ENCODE data around the gene SEMA5B. TPM values are rescaled to one million over a fixed set of nuclear protein-coding genes. Genes with fewer than 3 reads are reported as not detected.

Gene SEMA5B
- total and polyA plus RNA-seq, 2 experiments from 2014 or later: 8.0 to 26.8 TPM

DNA sequence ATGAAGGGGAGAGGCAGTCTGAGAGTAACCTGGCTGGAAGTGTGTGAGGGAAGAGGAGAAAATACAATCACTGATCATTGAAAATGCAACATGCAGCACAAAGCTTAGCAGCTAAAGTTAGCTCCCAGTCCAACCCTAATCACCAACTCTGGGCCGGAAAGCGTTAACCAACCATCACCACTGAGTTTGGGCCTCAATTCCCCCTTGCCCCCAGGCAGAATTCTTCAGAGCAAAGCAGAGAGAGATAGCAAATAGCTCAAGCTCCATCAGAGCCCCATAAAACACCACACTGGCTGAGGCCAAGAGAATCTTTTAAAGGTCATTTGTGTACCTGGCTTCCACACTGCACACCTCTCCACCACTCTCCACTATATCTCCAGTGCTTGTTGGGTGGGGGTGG, 23.1 kb upstream of the SEMA5B start:
- Mint-ChIP-seq H3K27ac (no peak overlapping the region), H3K4me3 (no peak overlapping the region), H3K27me3 (ENCODE audit: insufficient read depth, low read depth, poor library complexity) (peaks cover 3% of the 10 kb centered on the region), H3K9me3 (no peaks in the 10 kb centered on the region), H3K36me3 (ENCODE audit: low read depth) (no peaks in the 10 kb centered on the region), H3K4me1 (peaks cover 7% of the 10 kb centered on the region)
- no peaks in the 10 kb centered on the region for H3K27me3 ChIP-seq (ENCODE audit: insufficient read depth)
- no peak overlapping the region for H3K4me3 ChIP-seq
- H3F3A ChIP-seq (replicated peaks; ENCODE audit: low read depth): no peaks in the 10 kb centered on the region; the same call in 1 of the 2 replicates
- peak overlapping the region; percentile 97 for H2AFZ ChIP-seq
- no peak overlapping the region for H3K4me2 ChIP-seq
- no peak overlapping the region for H3K27ac ChIP-seq (ENCODE audit: low read depth)
- no peaks in the 10 kb centered on the region for H3K79me2 ChIP-seq (replicated peaks; ENCODE audit: insufficient read depth)
- H3K9me2 ChIP-seq (ENCODE audit: insufficient read depth): peaks cover 3% of the 10 kb centered on the region; the same call in 1 of the 2 replicates
- TF ChIP-seq CREB1 (CRISPR knock-in tag; IDR thresholded peaks at IDR 0.05; ENCODE audit: low read depth) (no peak), ZNF114 (CRISPR knock-in tag; IDR thresholded peaks at IDR 0.05) (no peak), EZH2 (IDR thresholded peaks at IDR 0.05; ENCODE audit: low read depth, unreplicated experiment) (no peak), EZH2phosphoT487 (IDR thresholded peaks at IDR 0.05; ENCODE audit: unreplicated experiment) (no peak), NANOG (IDR thresholded peaks at IDR 0.05; ENCODE audit: borderline replicate concordance) (no peak), POLR2AphosphoS5 (IDR thresholded peaks at IDR 0.05; ENCODE audit: low read depth) (no peak), JUNB (IDR thresholded peaks at IDR 0.05; ENCODE audit: unreplicated experiment) (no peak), STAT1 (IDR thresholded peaks at IDR 0.05; ENCODE audit: unreplicated experiment) (no peak)
- TF ChIP-seq, protein P1, sequence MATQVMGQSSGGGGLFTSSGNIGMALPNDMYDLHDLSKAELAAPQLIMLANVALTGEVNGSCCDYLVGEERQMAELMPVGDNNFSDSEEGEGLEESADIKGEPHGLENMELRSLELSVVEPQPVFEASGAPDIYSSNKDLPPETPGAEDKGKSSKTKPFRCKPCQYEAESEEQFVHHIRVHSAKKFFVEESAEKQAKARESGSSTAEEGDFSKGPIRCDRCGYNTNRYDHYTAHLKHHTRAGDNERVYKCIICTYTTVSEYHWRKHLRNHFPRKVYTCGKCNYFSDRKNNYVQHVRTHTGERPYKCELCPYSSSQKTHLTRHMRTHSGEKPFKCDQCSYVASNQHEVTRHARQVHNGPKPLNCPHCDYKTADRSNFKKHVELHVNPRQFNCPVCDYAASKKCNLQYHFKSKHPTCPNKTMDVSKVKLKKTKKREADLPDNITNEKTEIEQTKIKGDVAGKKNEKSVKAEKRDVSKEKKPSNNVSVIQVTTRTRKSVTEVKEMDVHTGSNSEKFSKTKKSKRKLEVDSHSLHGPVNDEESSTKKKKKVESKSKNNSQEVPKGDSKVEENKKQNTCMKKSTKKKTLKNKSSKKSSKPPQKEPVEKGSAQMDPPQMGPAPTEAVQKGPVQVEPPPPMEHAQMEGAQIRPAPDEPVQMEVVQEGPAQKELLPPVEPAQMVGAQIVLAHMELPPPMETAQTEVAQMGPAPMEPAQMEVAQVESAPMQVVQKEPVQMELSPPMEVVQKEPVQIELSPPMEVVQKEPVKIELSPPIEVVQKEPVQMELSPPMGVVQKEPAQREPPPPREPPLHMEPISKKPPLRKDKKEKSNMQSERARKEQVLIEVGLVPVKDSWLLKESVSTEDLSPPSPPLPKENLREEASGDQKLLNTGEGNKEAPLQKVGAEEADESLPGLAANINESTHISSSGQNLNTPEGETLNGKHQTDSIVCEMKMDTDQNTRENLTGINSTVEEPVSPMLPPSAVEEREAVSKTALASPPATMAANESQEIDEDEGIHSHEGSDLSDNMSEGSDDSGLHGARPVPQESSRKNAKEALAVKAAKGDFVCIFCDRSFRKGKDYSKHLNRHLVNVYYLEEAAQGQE (IDR thresholded peaks at IDR 0.05; ENCODE audit: unreplicated experiment): no peak
- TF ChIP-seq, protein P2, sequence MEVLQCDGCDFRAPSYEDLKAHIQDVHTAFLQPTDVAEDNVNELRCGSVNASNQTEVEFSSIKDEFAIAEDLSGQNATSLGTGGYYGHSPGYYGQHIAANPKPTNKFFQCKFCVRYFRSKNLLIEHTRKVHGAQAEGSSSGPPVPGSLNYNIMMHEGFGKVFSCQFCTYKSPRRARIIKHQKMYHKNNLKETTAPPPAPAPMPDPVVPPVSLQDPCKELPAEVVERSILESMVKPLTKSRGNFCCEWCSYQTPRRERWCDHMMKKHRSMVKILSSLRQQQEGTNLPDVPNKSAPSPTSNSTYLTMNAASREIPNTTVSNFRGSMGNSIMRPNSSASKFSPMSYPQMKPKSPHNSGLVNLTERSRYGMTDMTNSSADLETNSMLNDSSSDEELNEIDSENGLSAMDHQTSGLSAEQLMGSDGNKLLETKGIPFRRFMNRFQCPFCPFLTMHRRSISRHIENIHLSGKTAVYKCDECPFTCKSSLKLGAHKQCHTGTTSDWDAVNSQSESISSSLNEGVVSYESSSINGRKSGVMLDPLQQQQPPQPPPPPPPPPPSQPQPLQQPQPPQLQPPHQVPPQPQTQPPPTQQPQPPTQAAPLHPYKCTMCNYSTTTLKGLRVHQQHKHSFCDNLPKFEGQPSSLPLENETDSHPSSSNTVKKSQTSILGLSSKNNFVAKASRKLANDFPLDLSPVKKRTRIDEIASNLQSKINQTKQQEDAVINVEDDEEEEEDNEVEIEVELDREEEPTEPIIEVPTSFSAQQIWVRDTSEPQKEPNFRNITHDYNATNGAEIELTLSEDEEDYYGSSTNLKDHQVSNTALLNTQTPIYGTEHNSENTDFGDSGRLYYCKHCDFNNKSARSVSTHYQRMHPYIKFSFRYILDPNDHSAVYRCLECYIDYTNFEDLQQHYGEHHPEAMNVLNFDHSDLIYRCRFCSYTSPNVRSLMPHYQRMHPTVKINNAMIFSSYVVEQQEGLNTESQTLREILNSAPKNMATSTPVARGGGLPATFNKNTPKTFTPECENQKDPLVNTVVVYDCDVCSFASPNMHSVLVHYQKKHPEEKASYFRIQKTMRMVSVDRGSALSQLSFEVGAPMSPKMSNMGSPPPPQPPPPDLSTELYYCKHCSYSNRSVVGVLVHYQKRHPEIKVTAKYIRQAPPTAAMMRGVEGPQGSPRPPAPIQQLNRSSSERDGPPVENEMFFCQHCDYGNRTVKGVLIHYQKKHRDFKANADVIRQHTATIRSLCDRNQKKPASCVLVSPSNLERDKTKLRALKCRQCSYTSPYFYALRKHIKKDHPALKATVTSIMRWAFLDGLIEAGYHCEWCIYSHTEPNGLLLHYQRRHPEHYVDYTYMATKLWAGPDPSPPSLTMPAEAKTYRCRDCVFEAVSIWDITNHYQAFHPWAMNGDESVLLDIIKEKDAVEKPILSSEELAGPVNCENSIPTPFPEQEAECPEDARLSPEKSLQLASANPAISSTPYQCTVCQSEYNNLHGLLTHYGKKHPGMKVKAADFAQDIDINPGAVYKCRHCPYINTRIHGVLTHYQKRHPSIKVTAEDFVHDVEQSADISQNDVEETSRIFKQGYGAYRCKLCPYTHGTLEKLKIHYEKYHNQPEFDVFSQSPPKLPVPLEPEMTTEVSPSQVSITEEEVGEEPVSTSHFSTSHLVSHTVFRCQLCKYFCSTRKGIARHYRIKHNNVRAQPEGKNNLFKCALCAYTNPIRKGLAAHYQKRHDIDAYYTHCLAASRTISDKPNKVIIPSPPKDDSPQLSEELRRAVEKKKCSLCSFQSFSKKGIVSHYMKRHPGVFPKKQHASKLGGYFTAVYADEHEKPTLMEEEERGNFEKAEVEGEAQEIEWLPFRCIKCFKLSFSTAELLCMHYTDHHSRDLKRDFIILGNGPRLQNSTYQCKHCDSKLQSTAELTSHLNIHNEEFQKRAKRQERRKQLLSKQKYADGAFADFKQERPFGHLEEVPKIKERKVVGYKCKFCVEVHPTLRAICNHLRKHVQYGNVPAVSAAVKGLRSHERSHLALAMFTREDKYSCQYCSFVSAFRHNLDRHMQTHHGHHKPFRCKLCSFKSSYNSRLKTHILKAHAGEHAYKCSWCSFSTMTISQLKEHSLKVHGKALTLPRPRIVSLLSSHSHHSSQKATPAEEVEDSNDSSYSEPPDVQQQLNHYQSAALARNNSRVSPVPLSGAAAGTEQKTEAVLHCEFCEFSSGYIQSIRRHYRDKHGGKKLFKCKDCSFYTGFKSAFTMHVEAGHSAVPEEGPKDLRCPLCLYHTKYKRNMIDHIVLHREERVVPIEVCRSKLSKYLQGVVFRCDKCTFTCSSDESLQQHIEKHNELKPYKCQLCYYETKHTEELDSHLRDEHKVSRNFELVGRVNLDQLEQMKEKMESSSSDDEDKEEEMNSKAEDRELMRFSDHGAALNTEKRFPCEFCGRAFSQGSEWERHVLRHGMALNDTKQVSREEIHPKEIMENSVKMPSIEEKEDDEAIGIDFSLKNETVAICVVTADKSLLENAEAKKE (CRISPR knock-in tag; IDR thresholded peaks at IDR 0.05): no peak
- no peaks in the 10 kb centered on the region; the same call in 1 of the 2 replicates for H4K20me1 ChIP-seq (replicated peaks; ENCODE audit: insufficient read depth)
- peaks cover under 1% of the 10 kb centered on the region; the same call in 1 of the 2 replicates for H3K4me1 ChIP-seq (ENCODE audit: insufficient read depth)
- no peaks in the 10 kb centered on the region for H3K36me3 ChIP-seq (ENCODE audit: insufficient read depth)
- ATAC-seq (no peak), DNase-seq (ENCODE audit: low spot score) (no peak)
